Measurements from ENCODE around the gene GAREM1. TPM values are rescaled to one million over a fixed set of nuclear protein-coding genes. Genes with fewer than 3 reads are reported as not detected.

GAREM1 gene
- polyA plus RNA-seq, 1 of the 3 experiments (the other 2 are of a cell fraction) = 2.8 TPM

GRCh38 chr18:32298171-32298667 is 172.5 kb downstream of the GAREM1 start:
- TF ChIP-seq EP300 (IDR thresholded peaks at IDR 0.05; ENCODE audit: borderline replicate concordance in 1 of 2, low read depth in 1 of 2, low read length in 1 of 2) (peak in 1 of 2 experiments; percentile 94; a peak in 2 of 4 replicates), RCOR1 (IDR thresholded peaks at IDR 0.05; ENCODE audit: low read length) (peak; percentile 78; the same call in 1 of the 2 replicates), FOSL2 (IDR thresholded peaks at IDR 0.05; ENCODE audit: borderline replicate concordance, low read depth) (no peak), CHD2 (IDR thresholded peaks at IDR 0.05; ENCODE audit: low read length, partially characterized antibody) (peak; percentile 60), REST (IDR thresholded peaks at IDR 0.05; ENCODE audit: low read depth, low read length) (no peak), FOXJ3 (CRISPR knock-in tag; IDR thresholded peaks at IDR 0.05) (0 out of 2 replicates have a peak, but pooled peaks have one; percentile 31), TCF12 (IDR thresholded peaks at IDR 0.05) (peak; percentile 83), GATA2 (CRISPR knock-in tag; IDR thresholded peaks at IDR 0.05) (peak; percentile 63)
- H3K27ac ChIP-seq (ENCODE audit: low read depth in 2 of 2, low read length in 1 of 2) = peak overlapping the region; percentile 86 to 95
- ChIA-PET CTCF (interaction anchor here (0.6 to 9.4 kb wide), 6 partner anchors 9 to 251 kb away, joined by 3 to 61 read pairs (median 4); partner anchors contain the start of gene GAREM1), POLR2A (no interaction called here)
- no peaks in the 10 kb centered on the region for H3K9me3 ChIP-seq
- H3K79me2 ChIP-seq (ENCODE audit: insufficient read depth) = no peaks in the 10 kb centered on the region
- peak overlapping the region in 1 of 2 experiments; percentile 13; a peak in 2 of 4 replicates for H3K4me3 ChIP-seq (ENCODE audit: low read depth in 2 of 2, low read length in 1 of 2)
- H3F3A ChIP-seq (replicated peaks; ENCODE audit: insufficient read depth) = peaks cover 49% of the 10 kb centered on the region
- H3K9ac ChIP-seq = peak overlapping the region; percentile 35; the same call in 1 of the 2 replicates
- peak overlapping the region; percentile 24; the same call in 1 of the 2 replicates for H2AFZ ChIP-seq (ENCODE audit: low read depth)
- DNase-seq = peak; percentile 61
- H3K36me3 ChIP-seq (replicated peaks in 1 of 2; ENCODE audit: control insufficient read depth in 1 of 2, insufficient read depth in 2 of 2, low read length in 1 of 2) = no peaks in the 10 kb centered on the region
- no peaks in the 10 kb centered on the region for H3K27me3 ChIP-seq (ENCODE audit: insufficient read depth)
- H3K4me2 ChIP-seq = peak overlapping the region; percentile 46
- no peaks in the 10 kb centered on the region for H4K20me1 ChIP-seq (ENCODE audit: insufficient read depth)
- WGBS (ENCODE audit: low lambda C conversion rate) = 21% methylated on average over 6 of the region's 6 CpGs
- peaks cover 19 to 21% of the 10 kb centered on the region in 2 experiments for H3K4me1 ChIP-seq (ENCODE audit: control insufficient read depth in 1 of 2, insufficient read depth in 2 of 2, low read depth in 1 of 2, low read length in 1 of 2)
- no peaks in the 10 kb centered on the region for H3K9me2 ChIP-seq

- peaks cover 49% of the 10 kb centered on the region for H3F3A ChIP-seq (replicated peaks; ENCODE audit: insufficient read depth)
- H3K79me2 ChIP-seq (ENCODE audit: insufficient read depth) = no peaks in the 10 kb centered on the region
- no peaks in the 10 kb centered on the region for H3K9me2 ChIP-seq
- POLR2A ChIA-PET = no interaction called here
- WGBS (ENCODE audit: low lambda C conversion rate) = 26% methylated on average over 5 of the region's 5 CpGs
- TF ChIP-seq CTCF (IDR thresholded peaks at IDR 0.05) (no peak), MEF2A (IDR thresholded peaks at IDR 0.05; ENCODE audit: borderline replicate concordance, low read depth) (no peak), IRF3 (IDR thresholded peaks at IDR 0.05; ENCODE audit: low read depth, low read length) (no peak), GABPA (IDR thresholded peaks at IDR 0.05; ENCODE audit: low read depth) (no peak), RAD21 (IDR thresholded peaks at IDR 0.05; ENCODE audit: low read length) (no peak; the same call in 1 of the 2 replicates), GATA2 (CRISPR knock-in tag; IDR thresholded peaks at IDR 0.05) (no peak), USF1 (IDR thresholded peaks at IDR 0.05; ENCODE audit: borderline replicate concordance, low read depth) (no peak)
- peak overlapping the region; percentile 86 to 95 for H3K27ac ChIP-seq (ENCODE audit: low read depth in 2 of 2, low read length in 1 of 2)
- peak overlapping the region; percentile 46 for H3K4me2 ChIP-seq
- 0 out of 2 replicates have a peak overlapping the region, but pooled peaks have one; percentile 35 for H3K9ac ChIP-seq
- H4K20me1 ChIP-seq (ENCODE audit: insufficient read depth) = no peaks in the 10 kb centered on the region
- DNase-seq = no peak
- H3K4me1 ChIP-seq (ENCODE audit: control insufficient read depth in 1 of 2, insufficient read depth in 2 of 2, low read depth in 1 of 2, low read length in 1 of 2) = peaks cover 16% of the 10 kb centered on the region in 2 experiments
- H2AFZ ChIP-seq (ENCODE audit: low read depth) = peak overlapping the region; percentile 24; the same call in 1 of the 2 replicates
- no peaks in the 10 kb centered on the region for H3K9me3 ChIP-seq
- H3K36me3 ChIP-seq (replicated peaks in 1 of 2; ENCODE audit: control insufficient read depth in 1 of 2, insufficient read depth in 2 of 2, low read length in 1 of 2) = no peaks in the 10 kb centered on the region
- H3K27me3 ChIP-seq (ENCODE audit: insufficient read depth) = no peaks in the 10 kb centered on the region
- H3K4me3 ChIP-seq (ENCODE audit: low read depth in 2 of 2, low read length in 1 of 2) = peak overlapping the region in 1 of 2 experiments; percentile 13; a peak in 2 of 4 replicates
- CTCF ChIA-PET = interaction anchor here (1.0 to 9.4 kb wide), 3 partner anchors 144 to 251 kb away, joined by 3 to 61 read pairs (median 4); partner anchors contain the start of gene GAREM1
Measured at GRCh38 chr18:32297579-32298170, 173.0 kb downstream of the GAREM1 start.
